Thyroid gland (tissue), 4 donors: Measurements from ENCODE around the gene UBASH3A. TPM values are rescaled to one million over a fixed set of nuclear protein-coding genes. Genes with fewer than 3 reads are reported as not detected.

ENCODE experiments used
- DNase-seq, 2 donors: peaks; one replicate each; pipeline ENCODE4 v3.0.0-alpha.2; 2019
- H3K27ac ChIP-seq, 3 donors: fragments of 200-600 bp; sonication (generic); 1 replicate in 2 of 3; 2 replicates in 1 of 3; pipeline ENCODE4 v1.5.1; 2016 to 2019; ENCODE audit warnings: mild to moderate bottlenecking in 1 of 3, moderate library complexity in 1 of 3
- H3K27me3 ChIP-seq: fragments of 200-600 bp; sonication (generic); one replicate; pipeline ENCODE4 v1.5.1; 2019
- H3K36me3 ChIP-seq, 2 donors: fragments of 200-600 bp; sonication (generic); one replicate each; pipeline ENCODE4 v1.5.1; 2016 to 2019
- H3K4me1 ChIP-seq, 2 donors: fragments of 200-600 bp; sonication (generic); one replicate each; pipeline ENCODE4 v1.5.1; 2017 to 2019
- H3K4me3 ChIP-seq, 3 donors: fragments of 200-600 bp; sonication (generic); replicated peaks in 1 of 3; 1 replicate in 2 of 3; 2 replicates in 1 of 3; pipeline ENCODE4 v1.5.1; 2016; ENCODE audit warnings: mild to moderate bottlenecking in 1 of 3
- H3K9me3 ChIP-seq: fragments of 200-600 bp; sonication (generic); one replicate; pipeline ENCODE4 v1.5.1; 2017
- POLR2A ChIP-seq, 2 donors: fragments of 450-650 bp; IDR thresholded peaks; one replicate each; pipeline ENCODE4 v1.6.1; 2017; ENCODE audit warnings: antibody characterized with exemption in 2 of 2, mild to moderate bottlenecking in 2 of 2, moderate library complexity in 1 of 2
- WGBS, 2 donors: methylation state at CpG; one replicate each; pipeline ENCODE4 v1.1.5; 2017; 5-methylcytosine and 5-hydroxymethylcytosine counted together
- intact Hi-C: fragments of 100-400 bp; cut with DNase I; formaldehyde crosslinking; loops from one replicate; pipeline ENCODE4 v1.15.1; 2023
- total RNA-seq, 4 donors: library from RNA; depleted of rRNA; stranded (reverse); fragments of >200 nt; gene quantifications; one replicate each; pipeline ENCODE4 v1.2.3, GENCODE V29; 2016
- TF ChIP-seq, protein P1 (sequence below), 6 experiments: fragments of 200-600 bp in 3 of 6; fragments of 450-650 bp in 3 of 6; sonication (generic) in 3 of 6; IDR thresholded peaks; one replicate each; pipeline ENCODE4 v1.5.1; 2016 to 2019; ENCODE audit warnings: antibody characterized with exemption in 6 of 6, mild to moderate bottlenecking in 2 of 6, inconsistent platforms in 1 of 6, moderate library complexity in 1 of 6

UBASH3A gene
- total RNA-seq, 4 donors from 2014 or later: 0.54 to 1.3 (median 0.81) TPM; not detected in 1

DNA sequence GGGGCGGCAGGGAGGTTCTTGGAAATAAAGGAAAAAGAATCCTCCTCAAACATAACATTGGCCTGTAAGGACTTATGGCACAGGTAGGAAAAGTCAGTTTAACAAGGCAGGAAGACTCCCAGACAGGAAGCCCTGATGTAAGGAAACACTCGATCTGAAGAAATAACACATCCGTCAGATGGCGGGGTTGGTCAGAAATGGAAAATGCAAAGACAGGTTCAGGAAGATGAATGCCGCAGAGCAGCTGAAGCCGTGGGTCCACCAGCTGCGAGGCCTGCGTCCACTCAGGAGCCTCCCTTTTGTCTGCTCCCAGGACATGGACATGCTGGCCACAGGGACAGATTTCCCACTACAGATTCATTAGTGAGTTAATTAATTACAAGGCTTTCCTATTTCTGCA is 88.5 kb downstream of the UBASH3A start:
- Histone ChIP-seq H3K27me3 (no peaks in the 10 kb centered on the region), H3K9me3 (no peaks in the 10 kb centered on the region), H3K27ac (no peak overlapping the region), H3K4me3 (no peak overlapping the region), H3K4me1 (peaks cover 5 to 12% of the 10 kb centered on the region in 2 donors), H3K36me3 (no peaks in the 10 kb centered on the region)
- intact Hi-C loops: no loop called here
- no peak for DNase-seq
- WGBS, 2 donors: 76 to 85% methylated on average over 8 of the region's 8 CpGs
- no peak for TF ChIP-seq POLR2A (IDR thresholded peaks at IDR 0.05)
- TF ChIP-seq, protein P1, sequence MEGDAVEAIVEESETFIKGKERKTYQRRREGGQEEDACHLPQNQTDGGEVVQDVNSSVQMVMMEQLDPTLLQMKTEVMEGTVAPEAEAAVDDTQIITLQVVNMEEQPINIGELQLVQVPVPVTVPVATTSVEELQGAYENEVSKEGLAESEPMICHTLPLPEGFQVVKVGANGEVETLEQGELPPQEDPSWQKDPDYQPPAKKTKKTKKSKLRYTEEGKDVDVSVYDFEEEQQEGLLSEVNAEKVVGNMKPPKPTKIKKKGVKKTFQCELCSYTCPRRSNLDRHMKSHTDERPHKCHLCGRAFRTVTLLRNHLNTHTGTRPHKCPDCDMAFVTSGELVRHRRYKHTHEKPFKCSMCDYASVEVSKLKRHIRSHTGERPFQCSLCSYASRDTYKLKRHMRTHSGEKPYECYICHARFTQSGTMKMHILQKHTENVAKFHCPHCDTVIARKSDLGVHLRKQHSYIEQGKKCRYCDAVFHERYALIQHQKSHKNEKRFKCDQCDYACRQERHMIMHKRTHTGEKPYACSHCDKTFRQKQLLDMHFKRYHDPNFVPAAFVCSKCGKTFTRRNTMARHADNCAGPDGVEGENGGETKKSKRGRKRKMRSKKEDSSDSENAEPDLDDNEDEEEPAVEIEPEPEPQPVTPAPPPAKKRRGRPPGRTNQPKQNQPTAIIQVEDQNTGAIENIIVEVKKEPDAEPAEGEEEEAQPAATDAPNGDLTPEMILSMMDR (IDR thresholded peaks at IDR 0.05): no peak

DNA sequence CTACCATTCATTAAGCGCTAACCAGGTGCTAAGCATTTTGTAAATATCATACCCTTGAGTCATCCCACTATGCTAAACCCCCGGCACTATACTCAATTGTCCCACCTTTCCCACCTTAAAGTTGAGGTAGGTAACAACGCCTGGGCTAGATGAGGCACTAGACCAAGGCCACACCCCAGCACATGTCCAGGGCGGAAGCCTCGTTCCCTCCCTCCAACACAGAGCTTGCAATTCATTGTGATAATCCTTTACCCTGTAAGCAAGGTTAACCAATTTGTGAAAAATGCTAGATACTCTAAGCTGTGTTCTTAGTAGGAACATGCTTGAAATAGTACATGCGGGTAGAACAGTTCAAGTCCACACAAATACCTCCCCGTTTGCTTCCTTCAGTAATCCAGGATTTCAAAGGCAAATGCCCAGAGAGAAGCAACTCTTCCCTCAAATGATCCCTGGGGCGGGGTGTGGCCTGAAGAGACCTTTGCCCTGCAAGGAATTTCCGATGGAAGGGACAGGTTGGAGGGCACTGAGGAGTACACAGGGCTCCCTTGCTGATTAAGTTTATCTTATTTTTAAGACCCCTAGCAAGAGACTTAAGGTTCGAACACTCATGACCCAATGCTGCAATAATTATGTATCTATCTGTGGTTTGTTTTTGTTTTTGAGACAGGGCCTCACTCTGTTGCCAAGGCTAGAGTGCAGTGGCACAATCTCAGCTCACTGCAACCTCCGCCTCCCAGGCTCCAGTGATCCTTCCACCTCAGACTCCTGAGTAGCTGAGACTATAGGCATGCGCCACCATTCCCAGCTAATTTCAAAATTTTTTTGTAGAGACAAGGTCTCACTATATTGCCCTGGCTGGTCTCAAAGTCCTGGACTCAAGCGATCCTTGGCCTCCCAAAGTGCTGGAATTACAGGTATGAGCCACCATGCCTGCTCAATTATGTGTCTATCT is 89.7 kb downstream of the UBASH3A start:
- peaks cover 5 to 12% of the 10 kb centered on the region in 2 donors for H3K4me1 ChIP-seq
- intact Hi-C loops: no loop called here
- H3K36me3 ChIP-seq: no peaks in the 10 kb centered on the region
- DNase-seq: no peak
- no peaks in the 10 kb centered on the region for H3K9me3 ChIP-seq
- H3K4me3 ChIP-seq: no peak overlapping the region
- WGBS, 2 donors: 84 to 86% methylated on average over 13 of the region's 13 CpGs
- no peak overlapping the region for H3K27ac ChIP-seq
- no peak for TF ChIP-seq POLR2A (IDR thresholded peaks at IDR 0.05)
- TF ChIP-seq, protein P1 (IDR thresholded peaks at IDR 0.05): no peak
- no peaks in the 10 kb centered on the region for H3K27me3 ChIP-seq

DNA sequence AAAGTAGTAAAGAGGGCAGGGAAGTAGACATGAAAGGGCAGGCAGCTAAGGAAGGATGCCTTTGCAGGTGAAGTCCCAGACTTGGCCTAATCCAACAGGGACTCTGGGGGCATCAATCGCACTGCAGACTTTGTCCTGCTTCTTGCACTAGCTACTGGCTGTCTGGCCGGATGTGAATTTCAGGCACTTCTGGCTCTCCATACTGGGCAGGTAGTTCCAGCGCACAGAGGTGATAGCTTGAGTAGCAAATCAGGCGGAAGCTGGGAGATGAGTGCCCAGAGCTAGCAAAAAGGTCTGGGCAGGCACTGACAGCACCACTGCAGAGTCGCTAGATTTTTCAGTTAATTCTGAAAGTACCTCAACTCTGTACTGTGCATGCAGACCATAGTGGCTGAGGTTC is 91.3 kb downstream of the UBASH3A start:
- no peak overlapping the region for H3K4me3 ChIP-seq
- intact Hi-C loops: no loop called here
- no peaks in the 10 kb centered on the region for H3K9me3 ChIP-seq
- peaks cover 5 to 12% of the 10 kb centered on the region in 2 donors for H3K4me1 ChIP-seq
- no peak for DNase-seq
- 95 to 97% methylated on average over 5 of the region's 5 CpGs for WGBS, 2 donors
- no peaks in the 10 kb centered on the region for H3K27me3 ChIP-seq
- no peaks in the 10 kb centered on the region for H3K36me3 ChIP-seq
- H3K27ac ChIP-seq: no peak overlapping the region
- no peak for TF ChIP-seq POLR2A (IDR thresholded peaks at IDR 0.05)
- TF ChIP-seq, protein P1 (IDR thresholded peaks at IDR 0.05): no peak

DNA sequence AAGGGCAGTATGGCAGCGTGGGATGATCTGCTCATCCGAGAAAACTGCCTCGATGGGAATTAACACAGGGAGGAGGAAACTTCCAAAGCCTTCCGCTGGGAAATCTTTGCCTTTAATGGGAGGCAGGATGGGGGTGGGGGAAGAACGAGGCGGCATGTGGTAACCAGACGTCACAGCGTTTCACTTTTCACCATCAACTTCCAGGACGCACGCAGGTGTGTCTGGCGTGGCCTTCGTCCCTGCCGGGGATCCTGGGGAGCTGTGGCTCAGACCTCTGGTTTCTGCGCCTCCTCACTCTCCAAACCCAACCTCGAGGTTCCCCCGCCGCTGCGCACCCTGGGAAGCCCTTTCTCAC is 92.0 kb downstream of the UBASH3A start:
- TF ChIP-seq, protein P1 (IDR thresholded peaks at IDR 0.05): no peak
- no peak for TF ChIP-seq POLR2A (IDR thresholded peaks at IDR 0.05)
- no peak for DNase-seq
- intact Hi-C loops: no loop called here
- peak overlapping the region; percentile 13 to 47 (median 30) for H3K4me3 ChIP-seq
- whole genome bisulfite sequencing, 2 donors: 3% methylated on average over 18 of the region's 18 CpGs
- no peaks in the 10 kb centered on the region for H3K27me3 ChIP-seq
- no peak overlapping the region for H3K27ac ChIP-seq
- no peaks in the 10 kb centered on the region for H3K36me3 ChIP-seq
- peaks cover 5 to 12% of the 10 kb centered on the region in 2 donors for H3K4me1 ChIP-seq
- no peaks in the 10 kb centered on the region for H3K9me3 ChIP-seq
